HCT116 (cell line): ENCODE measurements around the gene LTO1. TPM values are rescaled to one million over a fixed set of nuclear protein-coding genes. Genes with fewer than 3 reads are reported as not detected.

Source experiments
- ATAC-seq: fragments of 200-7000 bp; cut with Tn5 transposase; 2 replicates; pipeline ENCODE4 v1.9.1; 2020; ENCODE audit warnings: mild to moderate bottlenecking, moderate library complexity
- BruUV-seq: library from RNA; stranded (reverse); fragments of 400-500 nt; replicated peaks from 2 replicates; lab custom pipeline; 2021; lab: Mats Ljungman, UMichigan
- CTCF ChIA-PET: fragments of 300-600 bp; sonication (Branson Sonifier 250); formaldehyde crosslinking; loops from one replicate; lab custom pipeline; 2021; ENCODE audit warnings: antibody characterized with exemption; lab: Charles Lee
- POLR2A ChIA-PET: fragments of 300-600, 350-600 bp; sonication (Branson Sonifier 250); formaldehyde crosslinking; loops from one replicate; lab custom pipeline; 2021; ENCODE audit warnings: antibody characterized with exemption; lab: Charles Lee
- RAD21 ChIA-PET, 2 experiments: fragments of 300-600 bp; sonication (Branson Sonifier 250); formaldehyde crosslinking; loops; one replicate each; lab custom pipeline; 2023; ENCODE audit warnings: low total read pairs in 2 of 2; ENCODE audit not compliant: uncharacterized antibody in 2 of 2, unreplicated experiment in 2 of 2, low non-redundant PET in 1 of 2; lab: Charles Lee
- DNase-seq: peaks from one replicate; pipeline ENCODE4 v3.0.0-alpha.2; 2010; ENCODE audit warnings: low read depth, low spot score
- H2AFZ ChIP-seq: fragments of 200-600 bp; shearing (Covaris generic), sonication (generic); 2 replicates; pipeline ENCODE4 v1.6.1; 2017; ENCODE audit warnings: low read depth, mixed run types, mixed read lengths, antibody characterized with exemption, low read length; ENCODE audit not compliant: poor library complexity, severe bottlenecking
- H3K27ac ChIP-seq: 2 replicates; pipeline ENCODE4 v1.5.1; 2012; ENCODE audit warnings: low read depth, low read length
- H3K27me3 ChIP-seq: fragments of 200-600 bp; sonication (generic); 2 replicates; pipeline ENCODE4 v1.6.1; 2016; ENCODE audit warnings: mixed run types, low read length, mixed read lengths; ENCODE audit not compliant: insufficient read depth
- H3K36me3 ChIP-seq, 2 experiments: fragments of 200-500 bp in 1 of 2; fragments of 200-600 bp in 1 of 2; sonication (Bioruptor generic) in 1 of 2; sonication (generic) in 1 of 2; 2 replicates each; pipeline versions ENCODE4 v1.5.1 to v1.6.1; 2014 to 2016; ENCODE audit warnings: low read length in 2 of 2, inconsistent platforms in 1 of 2, mixed read lengths in 1 of 2, mixed run types in 1 of 2; ENCODE audit not compliant: insufficient read depth in 2 of 2, control insufficient read depth in 1 of 2
- H3K4me1 ChIP-seq, 2 experiments: fragments of 200-600 bp in 1 of 2; sonication (generic) in 1 of 2; 2 replicates each; pipeline versions ENCODE4 v1.5.1 to v1.6.1; 2012 to 2017; ENCODE audit warnings: low read length in 2 of 2, inconsistent platforms in 1 of 2, mild to moderate bottlenecking in 1 of 2, mixed read lengths in 1 of 2, mixed run types in 1 of 2, moderate library complexity in 1 of 2; ENCODE audit not compliant: insufficient read depth in 2 of 2, control insufficient read depth in 1 of 2
- H3K4me2 ChIP-seq: fragments of 200-600 bp; sonication (generic); 2 replicates; pipeline ENCODE4 v1.6.1; 2017; ENCODE audit warnings: mixed run types, low read length, mixed read lengths
- H3K4me3 ChIP-seq, 2 experiments: fragments of 200-600 bp in 1 of 2; sonication (generic) in 1 of 2; replicated peaks in 1 of 2; 2 replicates each; pipeline ENCODE4 v1.5.1; 2011 to 2016; ENCODE audit warnings: low read length in 2 of 2, control low read depth in 1 of 2, low read depth in 1 of 2, mild to moderate bottlenecking in 1 of 2, mixed read lengths in 1 of 2, mixed run types in 1 of 2
- H3K79me2 ChIP-seq: fragments of 200-600 bp; sonication (generic); 2 replicates; pipeline ENCODE4 v1.6.1; 2017; ENCODE audit warnings: mild to moderate bottlenecking, mixed run types, low read length, moderate library complexity, mixed read lengths; ENCODE audit not compliant: insufficient read depth
- H3K9ac ChIP-seq: fragments of 200-600 bp; sonication (generic); 2 replicates; pipeline ENCODE4 v1.6.1; 2016; ENCODE audit warnings: low read length, mixed read lengths
- H3K9me2 ChIP-seq: fragments of 200-600 bp; sonication (generic), shearing (Covaris generic); 2 replicates; pipeline ENCODE4 v1.6.1; 2017; ENCODE audit warnings: mixed run types, mild to moderate bottlenecking, moderate library complexity; ENCODE audit not compliant: insufficient read depth
- H3K9me3 ChIP-seq, 2 experiments: fragments of 200-500 bp in 1 of 2; fragments of 200-600 bp in 1 of 2; sonication (Bioruptor generic) in 1 of 2; sonication (generic) in 1 of 2; 2 replicates each; pipeline ENCODE4 v1.6.1; 2014 to 2017; ENCODE audit warnings: low read length in 2 of 2, mixed read lengths in 2 of 2, inconsistent platforms in 1 of 2, low read depth in 1 of 2, mild to moderate bottlenecking in 1 of 2, mixed run types in 1 of 2, moderate library complexity in 1 of 2; ENCODE audit not compliant: control insufficient read depth in 1 of 2, insufficient read depth in 1 of 2
- H4K20me1 ChIP-seq: fragments of 200-600 bp; sonication (generic), shearing (Covaris generic); 2 replicates; pipeline ENCODE4 v1.6.1; 2017; ENCODE audit warnings: mixed run types, mild to moderate bottlenecking, moderate library complexity; ENCODE audit not compliant: insufficient read depth
- CBX3 ChIP-seq: IDR thresholded peaks from 2 replicates; pipeline ENCODE4 v1.6.1; 2012; ENCODE audit warnings: low read depth
- EGR1 ChIP-seq: IDR thresholded peaks from 2 replicates; pipeline ENCODE4 v1.6.1; 2012; ENCODE audit warnings: low read depth
- ELF1 ChIP-seq: IDR thresholded peaks from 2 replicates; pipeline ENCODE4 v1.6.1; 2012; ENCODE audit warnings: low read depth, borderline replicate concordance
- EZH2 ChIP-seq: fragments of 200-600 bp; sonication (generic); IDR thresholded peaks from 2 replicates; pipeline ENCODE4 v1.6.1; 2017; ENCODE audit warnings: antibody characterized with exemption, mixed run types
- EZH2phosphoT487 ChIP-seq: fragments of 200-600 bp; IDR thresholded peaks from 2 replicates; pipeline ENCODE4 v1.6.1; 2018; ENCODE audit warnings: antibody characterized with exemption, borderline replicate concordance
- JUND ChIP-seq: IDR thresholded peaks from 2 replicates; pipeline ENCODE4 v1.6.1; 2012
- POLR2A ChIP-seq: IDR thresholded peaks from 2 replicates; pipeline ENCODE4 v1.7.0; 2011; ENCODE audit warnings: borderline replicate concordance; ENCODE audit not compliant: insufficient read depth, insufficient read length; ENCODE audit errors: extremely low read depth
- POLR2AphosphoS5 ChIP-seq: IDR thresholded peaks from 2 replicates; pipeline ENCODE4 v1.6.1; 2011; ENCODE audit warnings: mild to moderate bottlenecking, low read depth, low read length, moderate library complexity
- RAD21 ChIP-seq: IDR thresholded peaks from 2 replicates; pipeline ENCODE4 v1.6.1; 2012; ENCODE audit warnings: low read depth, mild to moderate bottlenecking
- SRF ChIP-seq: IDR thresholded peaks from 2 replicates; pipeline ENCODE4 v1.6.1; 2012; ENCODE audit warnings: low read depth
- TCF7L2 ChIP-seq: IDR thresholded peaks from 2 replicates; pipeline ENCODE4 v1.7.0; 2011; ENCODE audit warnings: borderline replicate concordance, inconsistent platforms; ENCODE audit not compliant: insufficient read depth, insufficient read length; ENCODE audit errors: extremely low read depth
- YY1 ChIP-seq: IDR thresholded peaks from 2 replicates; pipeline ENCODE4 v1.6.1; 2011; ENCODE audit warnings: low read length, low read depth, moderate library complexity, mild to moderate bottlenecking; ENCODE audit not compliant: insufficient replicate concordance; ENCODE audit errors: extremely low read depth
- ZBTB33 ChIP-seq: IDR thresholded peaks from 2 replicates; pipeline ENCODE4 v1.6.1; 2011; ENCODE audit warnings: mild to moderate bottlenecking, low read length, moderate library complexity; ENCODE audit not compliant: insufficient replicate concordance; ENCODE audit errors: extremely low read depth
- ZFX ChIP-seq: fragments of 450-650 bp; IDR thresholded peaks from 2 replicates; pipeline ENCODE4 v1.6.1; 2017
- intact Hi-C: fragments of 100-400 bp; cut with micrococcal nuclease; formaldehyde crosslinking; loops from 2 replicates; pipeline ENCODE4 v1.10.0; 2022
- total RNA-seq: library from RNA; stranded (reverse); gene quantifications from one replicate; pipeline ENCODE4 v1.2.1, GENCODE V29; 2021; ENCODE audit not compliant: unreplicated experiment

Gene LTO1
- total RNA-seq, 1 experiment from 2014 or later = 21.3 TPM

GRCh38 chr11:69634069-69634468, 41.1 kb downstream of the LTO1 start:
- Histone ChIP-seq H3K4me1 (peaks cover 10 to 48% of the 10 kb centered on the region in 2 experiments), H3K9me2 (no peaks in the 10 kb centered on the region), H3K27ac (no peak overlapping the region), H3K4me3 (no peak overlapping the region), H3K4me2 (no peak overlapping the region), H2AFZ (no peak overlapping the region), H3K9me3 (no peaks in the 10 kb centered on the region), H3K79me2 (no peaks in the 10 kb centered on the region), H3K27me3 (no peaks in the 10 kb centered on the region), H3K9ac (no peak overlapping the region), H3K36me3 (no peaks in the 10 kb centered on the region), H4K20me1 (no peaks in the 10 kb centered on the region)
- ATAC-seq (no peak), DNase-seq (no peak)
- ChIA-PET CTCF (no interaction called here), RAD21 (interaction anchor here in 1 of 2 experiments (0.6 kb wide), 1 partner anchor 36 kb away, joined by 3 read pairs; no protein-coding TSS in a partner anchor), POLR2A (interaction anchor here (0.7 to 1.0 kb wide), 2 partner anchors 11 to 191 kb away, joined by 3 read pairs; no protein-coding TSS in a partner anchor)
- no TSS peak for BruUV-seq
- TF ChIP-seq EZH2phosphoT487 (no peak), ELF1 (no peak), TCF7L2 (no peak), YY1 (no peak), JUND (no peak), RAD21 (no peak), EZH2 (no peak), POLR2AphosphoS5 (no peak), ZFX (no peak), CBX3 (no peak), ZBTB33 (no peak), EGR1 (no peak), SRF (no peak), POLR2A (no peak)
- intact Hi-C loops = no loop called here
